Ishikawa (cell line): Measurements from ENCODE around the gene DNAH8.

Source experiments
- CEBPB ChIP-seq: IDR thresholded peaks from 2 replicates; pipeline ENCODE4 v1.6.1; 2012
- CREB1 ChIP-seq: IDR thresholded peaks from 2 replicates; pipeline ENCODE4 v1.6.1; 2012; ENCODE audit warnings: low read depth
- EP300 ChIP-seq: IDR thresholded peaks from 2 replicates; pipeline ENCODE4 v1.6.1; 2012; ENCODE audit warnings: borderline replicate concordance
- FOXM1 ChIP-seq: IDR thresholded peaks from 2 replicates; pipeline ENCODE4 v1.6.1; 2012; ENCODE audit warnings: low read depth, borderline replicate concordance
- MAX ChIP-seq: IDR thresholded peaks from 2 replicates; pipeline ENCODE4 v1.6.1; 2012
- NFIC ChIP-seq: IDR thresholded peaks from 2 replicates; pipeline ENCODE4 v1.6.1; 2012
- RAD21 ChIP-seq: IDR thresholded peaks from 2 replicates; pipeline ENCODE4 v1.6.1; 2012; ENCODE audit warnings: low read depth
- REST ChIP-seq: IDR thresholded peaks from 2 replicates; pipeline ENCODE4 v1.6.1; 2012; ENCODE audit warnings: low read depth, mild to moderate bottlenecking
- TAF1 ChIP-seq: IDR thresholded peaks from 2 replicates; pipeline ENCODE4 v1.6.1; 2012; ENCODE audit warnings: low read depth, mild to moderate bottlenecking
- TCF12 ChIP-seq: IDR thresholded peaks from 2 replicates; pipeline ENCODE4 v1.6.1; 2012; ENCODE audit warnings: low read depth
- TEAD4 ChIP-seq: IDR thresholded peaks from 2 replicates; pipeline ENCODE4 v1.6.1; 2012
- YY1 ChIP-seq: IDR thresholded peaks from 2 replicates; pipeline ENCODE4 v1.6.1; 2012; ENCODE audit warnings: low read depth

- TF ChIP-seq TAF1 (no peak), EP300 (no peak), MAX (no peak), YY1 (no peak), CEBPB (no peak), FOXM1 (no peak), TEAD4 (no peak), TCF12 (no peak), NFIC (no peak), CREB1 (no peak), REST (no peak), RAD21 (no peak)
These were observed 146.9 kb downstream of the DNAH8 start for GRCh38 chr6:38861926-38862401.
